OCI-M2 (cell line): ENCODE data around the gene TSPAN8.
"Not testable (repeated sequence)": the region's sequence is repeated elsewhere in the genome, so short reads cannot be mapped to it uniquely, and the experiment has no call there.

Experiments used
- DNase-seq: peaks from one replicate; lab custom pipeline; 2025; ENCODE audit not compliant: unreplicated experiment; lab: John Stamatoyannopoulos, UW

The TSPAN8 gene

GRCh38 chr12:71164568-71165197, 6.9 kb upstream of the TSPAN8 start:
- DNase-seq: no peak

- no peak for DNase-seq
Measured at GRCh38 chr12:71164166-71164565, 6.4 kb upstream of the TSPAN8 start.

GRCh38 chr12:71162832-71163763, 5.3 kb upstream of the TSPAN8 start:
- DNase-seq: no peak

GRCh38 chr12:71161591-71161990, 3.8 kb upstream of the TSPAN8 start:
- no peak for DNase-seq

DNA sequence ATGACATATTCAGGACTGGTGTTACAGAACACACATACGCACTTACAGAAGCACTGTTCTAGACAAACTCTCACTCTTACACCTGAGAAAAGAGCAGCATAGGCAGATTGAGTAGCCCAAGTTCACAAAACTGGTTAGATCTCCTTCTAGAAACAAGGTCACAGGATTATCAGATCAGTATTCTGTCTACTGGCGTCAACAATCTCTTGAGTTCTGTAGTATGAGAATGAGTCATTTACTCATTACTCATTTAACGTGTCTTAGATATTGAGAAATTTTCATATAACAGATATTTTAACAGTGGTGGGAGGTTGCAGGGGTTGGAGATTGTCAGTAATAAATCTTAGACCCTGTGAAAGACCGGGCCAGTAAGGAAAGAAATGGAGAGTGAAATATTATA, 2.8 kb upstream of the TSPAN8 start:
- no peak for DNase-seq

- no peak for DNase-seq
Measured at GRCh38 chr12:71159878-71160277, 2.1 kb upstream of the TSPAN8 start.

DNA sequence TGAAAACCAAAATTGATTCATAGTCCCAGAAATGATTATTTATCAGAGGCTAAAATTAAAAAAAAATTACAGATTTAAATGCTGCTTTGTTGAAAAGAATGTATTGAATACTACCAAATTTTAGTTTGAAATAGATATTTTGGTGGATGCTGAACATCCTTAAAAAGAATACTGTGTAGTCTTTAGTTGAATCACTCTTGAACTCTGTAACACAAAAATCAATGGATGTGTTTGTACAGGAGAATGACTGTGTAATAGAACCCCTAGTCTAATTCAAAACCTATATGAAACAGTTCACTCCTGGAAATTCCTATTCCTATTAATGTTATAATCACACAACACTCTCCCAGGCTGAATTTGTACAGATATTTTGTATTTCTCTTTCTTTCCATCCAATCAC, 1.5 kb upstream of the TSPAN8 start:
- no peak for DNase-seq

GRCh38 chr12:71158361-71158882, 623 bp upstream of the TSPAN8 start:
- no peak for DNase-seq

DNA sequence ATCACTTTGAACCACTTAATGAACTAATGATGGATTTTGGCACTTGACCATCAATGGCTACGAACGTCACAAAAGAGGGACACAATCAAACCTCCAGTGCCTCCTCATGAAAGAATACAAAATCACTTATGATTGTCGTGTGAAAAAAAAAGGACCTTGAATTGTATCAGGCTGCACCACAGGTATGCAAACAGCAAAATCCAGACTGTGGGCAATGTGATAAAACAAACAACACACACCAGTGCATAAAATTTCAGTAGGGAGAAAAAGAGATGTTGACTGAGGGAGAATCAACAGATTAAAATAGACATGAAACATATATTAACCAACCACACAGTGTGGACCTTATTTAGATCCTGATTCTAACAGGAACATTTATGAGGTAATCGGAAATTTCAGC, 2.6 kb downstream of the TSPAN8 start:
- DNase-seq: no peak

DNA sequence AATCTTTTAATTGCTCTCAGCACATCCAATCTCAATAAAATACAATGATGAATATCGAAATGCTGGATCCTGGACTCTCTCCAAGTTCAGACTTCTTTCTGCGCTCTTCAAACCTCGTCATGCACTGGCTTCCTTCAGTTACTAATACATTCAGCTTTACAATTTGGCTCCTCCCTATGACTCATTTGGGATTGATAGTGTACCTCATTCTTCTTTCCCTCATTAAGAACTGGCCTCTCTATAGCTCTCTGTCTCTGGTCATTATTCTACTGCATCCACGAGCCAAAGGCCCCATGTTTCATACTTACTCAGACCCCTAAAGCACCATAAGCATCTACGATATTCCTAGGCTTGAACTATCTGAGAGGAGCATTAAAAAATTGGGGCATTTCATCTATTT, 4.9 kb downstream of the TSPAN8 start:
- no peak for DNase-seq

DNA sequence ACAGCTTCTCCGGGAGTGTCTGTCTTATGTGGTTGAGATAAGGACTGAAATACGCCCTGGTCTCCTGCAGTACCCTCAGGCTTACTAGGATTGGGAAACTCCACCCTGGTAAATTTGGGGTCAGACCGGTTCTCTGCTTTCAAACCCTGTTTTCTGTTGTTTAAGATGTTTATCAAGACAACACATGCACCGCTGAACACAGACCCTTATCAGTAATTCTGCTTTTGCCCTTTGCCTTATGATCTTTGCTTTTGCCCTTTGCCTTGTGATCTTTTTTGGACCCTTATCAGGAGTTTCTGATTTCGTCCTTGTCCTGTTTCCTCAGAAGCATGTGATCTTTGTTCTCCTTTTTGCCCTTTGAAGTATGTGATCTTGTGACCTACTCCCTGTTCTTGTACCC, 7.8 kb downstream of the TSPAN8 start:
- not testable (repeated sequence) for DNase-seq

DNA sequence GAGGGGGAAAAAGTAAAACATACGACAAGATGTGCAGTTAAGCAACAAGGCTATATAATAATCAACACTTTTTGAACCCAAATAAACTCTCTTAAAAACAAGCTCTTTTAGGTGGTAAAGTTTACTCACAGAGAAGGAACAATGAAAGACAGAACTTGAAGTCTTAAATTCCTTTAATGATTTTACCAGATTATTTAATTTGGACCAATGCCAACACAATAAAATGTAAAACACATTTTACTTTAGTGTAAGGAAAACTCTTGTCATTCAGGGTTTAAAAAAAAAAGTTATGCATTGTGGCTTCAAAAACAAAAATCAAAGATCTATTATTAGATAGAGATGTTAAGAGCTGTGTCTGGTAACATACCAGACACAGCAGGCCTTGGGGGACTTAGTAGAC, 13.1 kb downstream of the TSPAN8 start:
- no peak for DNase-seq

DNA sequence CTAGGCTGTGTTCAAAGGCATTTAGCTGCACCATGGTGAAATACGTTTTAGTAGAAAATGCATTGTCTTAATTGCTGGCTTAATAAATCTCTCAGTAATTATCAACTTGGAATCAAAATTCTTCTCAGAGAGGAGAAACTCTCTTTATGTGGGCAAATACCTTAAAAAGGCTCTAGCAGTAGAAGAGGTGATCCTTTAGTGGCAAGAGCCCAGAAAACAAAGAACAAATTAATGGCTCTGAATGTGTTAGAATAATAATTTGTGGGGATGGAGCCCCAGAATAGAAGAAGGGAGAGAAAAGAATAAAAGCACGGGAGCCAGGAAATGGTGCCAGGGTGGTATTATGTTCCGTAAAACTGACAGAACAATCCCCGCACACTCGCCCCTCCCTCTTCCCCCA, 14.8 kb downstream of the TSPAN8 start:
- DNase-seq: no peak

DNA sequence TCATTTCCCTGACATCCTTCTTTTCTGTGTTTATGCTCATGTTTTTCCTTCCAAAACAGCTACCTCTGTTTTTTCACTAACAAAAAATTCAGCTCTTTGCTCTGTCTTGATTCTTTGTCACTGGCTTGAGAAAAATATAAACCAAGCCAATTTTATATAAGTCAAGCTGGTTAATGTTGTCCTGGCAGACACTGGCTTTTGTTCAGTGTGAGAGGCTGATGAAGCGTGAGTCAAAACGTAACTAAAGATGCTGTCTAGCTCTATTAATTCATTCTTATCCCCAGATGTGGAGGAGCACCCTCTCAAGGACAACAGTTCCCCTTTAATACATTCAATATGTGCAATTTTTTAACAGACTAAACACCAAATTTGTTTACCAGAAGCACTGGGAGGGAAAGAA, 15.8 kb downstream of the TSPAN8 start:
- no peak for DNase-seq

DNA sequence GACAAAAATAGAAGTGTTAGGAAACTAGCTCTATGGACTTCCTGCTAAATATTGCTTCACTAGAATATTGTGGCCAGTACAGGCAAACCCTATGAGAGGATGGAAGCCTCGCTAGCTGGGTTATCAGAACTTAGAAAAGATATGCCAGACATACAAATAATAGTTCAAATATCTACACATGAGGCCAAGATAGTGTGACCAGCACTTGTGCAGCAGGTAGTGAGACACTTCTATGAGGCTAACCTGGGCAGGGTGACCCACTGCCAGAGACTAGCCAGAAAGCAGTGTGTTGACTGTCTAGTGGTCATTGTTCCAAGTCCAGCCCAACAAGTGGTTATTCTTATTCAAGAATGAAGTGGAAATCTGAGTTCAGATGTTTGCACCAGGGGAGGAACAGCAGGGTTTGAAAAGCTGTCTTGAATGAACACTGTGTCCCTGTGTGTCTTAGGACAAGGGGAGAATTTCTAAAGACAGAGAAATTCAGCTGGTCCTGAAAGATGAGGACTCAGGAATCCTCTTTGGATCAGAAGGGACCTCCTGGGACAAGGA, 16.3 kb downstream of the TSPAN8 start:
- no peak for DNase-seq

DNA sequence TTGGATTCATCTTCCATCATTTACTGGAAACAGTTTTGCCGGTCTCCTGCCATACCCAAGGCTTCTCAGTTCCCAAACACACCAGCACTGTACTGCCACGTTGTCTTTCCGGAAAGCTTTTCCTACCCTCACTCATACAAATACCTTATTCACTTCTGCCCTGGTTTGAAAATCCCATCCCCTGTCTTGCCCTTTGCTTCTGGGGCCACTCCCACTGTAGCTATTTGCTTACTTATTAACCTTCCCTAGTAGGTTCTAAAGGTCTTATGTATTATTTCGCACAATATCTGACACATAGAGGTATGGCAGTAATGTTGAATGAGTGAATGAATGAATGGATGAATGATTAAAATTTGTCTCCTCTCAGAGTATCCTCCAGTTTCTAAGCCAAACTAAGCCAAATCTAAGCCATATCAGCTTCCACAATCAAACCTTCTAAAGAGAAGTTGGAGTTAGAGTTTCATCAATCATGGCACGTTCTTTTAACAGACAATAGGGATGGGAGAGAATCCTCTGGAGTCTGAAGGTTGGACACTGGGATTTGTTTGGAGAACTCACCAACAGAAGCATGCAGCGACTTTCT, 18.6 kb downstream of the TSPAN8 start:
- DNase-seq: no peak

- no peak for DNase-seq
Measured at GRCh38 chr12:71138011-71138410, 19.8 kb downstream of the TSPAN8 start.

DNA sequence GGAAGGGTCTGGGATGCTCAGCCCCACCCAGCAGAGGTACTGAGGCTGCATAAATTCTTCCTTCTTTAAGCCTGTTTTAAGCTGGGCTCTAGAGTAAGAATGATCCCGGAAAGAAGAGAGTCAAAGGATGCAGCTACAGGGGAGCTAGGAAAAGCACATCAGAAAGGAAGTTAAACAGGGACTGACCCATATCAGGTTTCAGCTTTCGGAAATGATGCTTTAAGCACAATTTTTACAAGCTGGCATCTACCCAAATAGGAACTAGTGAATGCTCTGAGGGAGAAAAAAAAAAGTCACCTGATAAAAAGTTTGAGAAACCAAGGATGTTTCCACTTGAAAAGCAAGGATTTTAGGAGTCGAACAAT, 22.0 kb downstream of the TSPAN8 start:
- DNase-seq: no peak

DNA sequence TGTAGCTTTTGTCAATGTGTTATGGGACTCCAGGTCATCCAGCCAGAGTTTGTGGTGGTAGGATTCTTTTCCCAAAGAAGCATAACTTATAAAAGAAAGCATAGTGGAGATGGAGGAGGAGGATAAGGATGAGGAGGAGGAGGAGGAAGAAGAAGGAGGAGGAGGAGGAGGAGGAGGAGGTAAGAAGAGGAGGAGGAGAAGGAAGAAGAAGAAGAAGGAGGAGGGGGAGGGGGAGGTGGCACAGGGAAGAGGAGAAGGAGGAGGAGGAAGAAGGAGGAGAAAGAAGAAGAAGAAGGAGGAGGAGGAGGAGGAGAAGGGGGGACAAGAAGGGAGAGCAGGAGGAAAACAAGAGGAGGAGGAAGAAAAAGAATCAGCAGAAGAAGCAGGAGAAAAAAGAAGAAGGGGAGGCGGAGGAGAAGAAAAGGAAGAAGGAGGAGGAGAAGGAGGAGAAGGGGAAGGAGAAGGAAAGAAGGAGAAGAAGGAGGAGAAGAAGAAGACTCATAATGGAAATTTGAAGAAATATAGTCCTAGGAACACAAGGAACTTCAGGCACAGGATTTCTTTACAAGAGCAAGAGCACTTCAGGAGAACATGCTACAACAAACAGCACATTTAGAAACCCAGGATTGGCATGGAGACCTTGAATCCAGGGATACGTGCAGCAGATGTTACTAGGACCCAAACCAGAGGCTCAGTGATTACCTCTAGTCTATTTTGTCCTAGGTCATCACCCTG, 22.6 kb downstream of the TSPAN8 start:
- DNase-seq: no peak

- DNase-seq: no peak
Measured at GRCh38 chr12:71134405-71134804, 23.4 kb downstream of the TSPAN8 start.

DNA sequence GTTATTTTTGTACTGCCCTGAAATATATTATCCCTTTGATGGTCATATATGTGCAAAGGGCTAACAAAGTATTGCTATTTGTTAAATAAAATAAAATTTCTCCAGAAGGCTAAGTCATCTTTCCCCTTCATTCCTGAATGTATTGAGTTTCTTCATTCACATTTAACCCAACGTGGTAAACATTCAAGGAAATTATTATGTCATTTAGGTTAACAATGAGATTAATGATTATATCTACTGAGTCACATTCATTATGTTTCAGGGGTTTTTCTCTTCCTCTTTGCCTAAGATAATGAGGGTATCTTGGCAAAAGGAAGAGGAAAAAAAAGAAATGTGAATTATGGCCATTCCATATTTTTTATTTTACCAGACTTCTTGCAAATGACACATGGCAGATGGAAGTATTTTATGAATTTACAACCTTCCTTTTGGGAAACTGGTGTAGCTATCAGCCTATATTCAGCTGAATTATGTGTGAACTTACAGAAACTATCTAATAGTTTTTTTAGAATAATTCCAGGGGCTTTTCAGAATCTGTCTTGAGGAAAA, 27.2 kb downstream of the TSPAN8 start:
- DNase-seq: no peak
